ENCODE results near the gene COG5.

DNA sequence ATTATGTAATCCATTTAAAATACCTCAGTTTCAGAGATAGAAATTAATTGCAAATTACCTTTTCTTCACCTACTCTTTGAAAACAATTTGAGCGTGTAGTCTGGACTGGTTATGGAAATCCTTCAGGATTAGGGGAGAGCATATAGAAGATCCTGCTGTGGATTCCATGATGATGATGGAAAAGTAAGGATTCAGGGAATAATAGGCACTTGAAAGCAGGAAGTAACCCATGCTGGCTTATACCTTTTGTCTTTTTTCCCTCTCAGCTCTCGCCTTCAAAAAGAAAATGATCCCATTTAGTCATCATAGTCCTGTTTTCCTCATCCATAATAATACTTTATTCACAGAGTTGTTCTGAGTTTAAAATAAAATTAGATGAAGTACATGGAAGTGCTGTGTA lies 390.5 kb downstream of the COG5 start:
- no peak for TF ChIP-seq POLR2AphosphoS5 (IDR thresholded peaks at IDR 0.05; ENCODE audit: low read depth, low read length)
- no peak for TF ChIP-seq SIN3A (IDR thresholded peaks at IDR 0.05; ENCODE audit: borderline replicate concordance, insufficient read depth, low read length)

Data from PFSK-1 (cell line).